ENCODE measurements around the gene JAG1.

Gene JAG1

DNA sequence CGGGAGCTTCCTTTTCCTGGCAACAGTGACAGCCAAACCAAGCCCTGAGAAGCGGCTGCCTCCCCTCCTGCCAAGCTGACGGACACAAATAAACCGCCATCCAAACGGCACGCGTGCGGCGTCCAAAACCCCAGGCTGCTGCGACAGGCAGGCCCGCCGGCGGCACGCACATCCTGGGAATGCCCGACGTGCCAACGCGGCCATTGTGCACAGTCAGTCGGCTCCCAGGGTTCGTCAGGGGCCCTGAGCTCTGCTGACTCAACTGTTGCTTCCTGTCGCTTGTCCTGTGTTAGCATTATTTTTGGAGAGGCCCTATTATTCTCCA, 6.8 kb downstream of the JAG1 start:
- DNase-seq, result no peak

- DNase-seq, result no peak
Observed at GRCh38 chr20:10666221-10667076, 7.3 kb downstream of the JAG1 start.

DNA sequence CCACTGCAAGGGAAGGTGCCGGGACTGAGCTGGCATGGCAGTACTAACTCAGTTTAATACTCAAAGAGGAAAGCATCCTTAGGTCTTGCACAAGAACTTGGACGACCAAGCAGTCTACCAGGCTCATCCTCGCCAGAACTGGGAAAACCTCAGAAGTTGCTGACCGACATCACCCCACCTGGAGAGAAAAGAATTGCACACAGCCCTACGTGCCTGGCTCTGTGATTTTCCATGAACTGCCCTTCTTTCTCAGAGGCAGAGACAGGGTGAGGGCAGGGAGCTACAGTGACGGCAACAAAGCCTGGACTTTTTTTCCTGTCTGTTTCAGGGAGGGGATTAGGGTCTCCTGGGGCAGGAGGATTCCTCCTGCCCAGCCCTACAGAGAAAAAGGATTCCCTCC, 8.0 kb downstream of the JAG1 start:
- DNase-seq, result no peak

DNA sequence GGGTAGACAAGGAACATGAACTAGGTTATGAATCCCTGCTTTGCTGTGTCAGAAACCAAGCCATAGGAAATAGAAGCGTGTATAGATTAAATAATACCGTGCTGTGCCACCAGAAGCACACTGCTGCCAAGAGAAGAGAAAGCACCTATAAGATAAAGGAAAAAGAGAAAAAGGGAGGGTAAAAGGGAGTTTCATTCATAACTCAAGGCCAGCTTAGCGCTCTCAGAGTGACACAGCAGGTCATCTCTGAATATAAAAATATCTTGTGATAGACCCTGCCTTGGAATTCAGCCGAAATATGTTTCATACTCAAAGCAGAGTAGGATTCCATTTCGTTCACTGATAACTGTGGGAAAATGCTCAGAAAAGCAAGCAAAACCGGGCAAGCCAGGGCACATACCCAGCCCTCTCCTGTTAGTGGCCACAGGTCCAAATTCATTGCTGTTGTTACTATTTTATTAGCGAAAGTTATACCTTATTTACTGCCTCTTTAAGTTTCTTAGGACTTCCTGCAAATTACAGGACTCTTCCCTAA, 8.7 kb downstream of the JAG1 start:
- no peak for DNase-seq

DNA sequence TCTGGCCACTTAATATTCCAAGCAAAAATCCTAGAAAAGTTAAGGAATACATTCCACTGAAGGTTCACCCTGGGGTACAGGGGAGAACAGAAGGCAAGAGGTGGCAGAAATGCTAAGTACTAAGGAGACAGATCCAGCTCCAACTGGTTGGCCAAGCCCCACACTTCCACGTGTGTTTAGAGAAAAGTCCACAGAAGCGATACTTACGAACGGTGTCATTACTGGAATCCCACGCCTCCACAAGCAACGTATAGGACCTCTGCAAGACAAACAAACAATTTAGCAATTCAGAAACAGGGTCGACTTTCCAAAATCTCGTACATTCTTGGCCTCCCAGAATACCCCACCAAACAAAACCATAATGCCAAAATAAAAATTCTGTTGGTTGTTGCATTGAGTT, 10.0 kb downstream of the JAG1 start:
- no peak for DNase-seq

DNA sequence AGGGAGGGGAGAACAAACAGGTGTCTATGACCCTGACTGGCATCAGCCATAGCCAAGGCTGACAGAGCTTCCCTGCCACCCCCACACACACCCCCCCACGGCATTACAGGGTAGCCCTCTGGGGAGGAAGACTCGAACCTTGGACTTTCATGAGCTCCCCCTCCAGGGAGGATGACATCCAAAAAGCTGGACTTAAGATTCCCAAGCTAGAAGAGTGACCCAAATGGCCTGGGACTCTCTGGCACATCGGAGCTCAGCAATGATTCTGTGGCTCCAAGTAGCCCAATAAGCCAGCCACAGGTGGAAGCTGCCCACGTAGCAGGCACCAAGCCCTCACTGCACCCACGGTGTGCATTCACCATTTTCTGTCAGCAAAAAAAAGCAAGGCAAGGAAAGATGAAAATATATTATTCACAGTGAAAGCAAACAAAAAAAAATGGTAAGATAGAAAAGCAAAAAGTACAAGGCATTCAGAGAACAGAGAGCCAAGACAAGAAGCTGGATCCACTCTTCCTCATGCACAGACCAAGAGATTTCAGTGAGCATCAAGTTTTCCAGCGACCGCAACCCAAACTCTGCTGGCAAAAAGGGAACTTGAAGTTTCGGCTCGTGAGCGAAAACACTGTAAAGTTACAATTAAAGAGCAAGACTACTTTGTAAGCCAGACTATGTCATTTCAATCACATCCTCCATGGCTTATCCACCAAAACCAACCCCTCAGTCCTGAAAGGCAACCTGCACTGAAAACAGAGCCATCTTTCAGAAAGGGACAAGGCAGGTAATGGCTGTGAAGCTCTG, 10.9 kb downstream of the JAG1 start:
- DNase-seq, result no peak

- no peak for DNase-seq
Observed at GRCh38 chr20:10662151-10662550, 11.6 kb downstream of the JAG1 start.

- no peak for DNase-seq
Observed at GRCh38 chr20:10661261-10661660, 12.5 kb downstream of the JAG1 start.

- DNase-seq, result no peak
Observed at GRCh38 chr20:10660661-10661060, 13.1 kb downstream of the JAG1 start.

- DNase-seq, result no peak
Observed at GRCh38 chr20:10659651-10660601, 13.9 kb downstream of the JAG1 start.

DNA sequence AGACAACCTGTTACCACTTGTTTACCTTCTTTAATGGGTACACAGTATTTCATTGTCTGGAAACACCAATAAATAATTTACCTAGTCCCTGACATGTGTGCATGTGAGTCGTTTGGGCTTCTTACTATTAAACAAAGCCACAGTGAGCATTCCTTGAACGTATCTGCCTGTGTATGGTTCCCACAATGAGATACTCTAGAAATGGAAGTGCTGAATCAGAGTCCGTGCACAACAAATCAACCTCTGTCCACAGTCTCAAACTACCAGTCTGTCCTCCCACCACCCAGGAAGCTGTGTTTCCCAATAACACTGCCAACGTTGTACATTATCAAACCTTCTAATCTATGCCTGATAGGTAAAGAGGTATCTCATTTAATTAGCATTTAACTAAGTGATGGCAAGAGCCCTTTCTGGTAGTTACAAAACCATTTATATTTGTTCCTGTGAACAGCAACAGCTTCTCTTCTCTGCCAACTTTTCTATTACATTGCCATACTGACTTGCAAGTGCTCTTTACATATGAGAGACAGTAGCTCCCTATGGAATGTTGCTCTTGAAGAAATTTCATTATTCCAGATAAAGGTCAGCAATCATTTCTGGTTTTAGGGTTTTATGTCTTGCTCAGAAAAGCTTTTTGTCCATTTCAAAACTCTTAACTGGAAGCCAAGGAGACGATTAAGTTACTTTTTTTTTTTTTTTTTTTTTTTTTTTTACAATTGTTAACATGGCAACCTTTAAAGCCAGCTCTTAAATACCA, 14.7 kb downstream of the JAG1 start:
- DNase-seq, result no peak

DNA sequence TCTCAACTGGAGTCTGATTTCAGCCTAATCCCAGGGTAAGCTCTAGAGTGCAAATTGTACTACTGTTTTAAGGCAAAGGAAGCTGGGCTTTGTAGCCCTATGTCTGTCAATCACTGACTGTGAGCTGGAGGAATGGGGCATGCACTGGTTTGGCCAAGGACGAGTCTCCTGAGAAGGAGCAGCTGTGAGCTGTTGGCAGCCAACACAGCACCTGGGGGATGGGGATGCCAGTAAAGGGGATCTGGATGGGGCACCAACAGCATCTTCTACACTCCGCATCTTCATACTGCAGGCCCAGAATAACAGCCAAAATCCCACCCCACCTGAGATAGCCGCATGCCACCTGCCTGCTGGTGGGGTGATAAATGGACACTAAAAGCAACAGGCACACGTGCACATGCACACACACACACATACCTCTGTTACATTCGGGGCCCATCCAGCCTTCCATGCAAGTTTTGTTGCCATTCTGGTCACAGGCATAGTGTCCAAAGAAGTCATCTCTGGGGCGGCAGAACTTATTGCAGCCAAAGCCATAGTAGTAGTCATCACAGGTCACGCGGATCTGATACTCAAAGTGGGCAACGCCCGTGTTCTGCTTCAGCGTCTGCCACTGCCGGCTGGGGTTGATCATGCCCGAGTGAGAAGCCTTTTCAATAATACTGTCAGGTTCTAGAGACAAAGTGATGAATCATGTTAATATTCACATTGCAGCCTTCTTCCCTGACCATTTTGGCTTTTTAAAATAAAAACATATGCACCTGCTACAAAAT, 15.6 kb downstream of the JAG1 start:
- no peak for DNase-seq

DNA sequence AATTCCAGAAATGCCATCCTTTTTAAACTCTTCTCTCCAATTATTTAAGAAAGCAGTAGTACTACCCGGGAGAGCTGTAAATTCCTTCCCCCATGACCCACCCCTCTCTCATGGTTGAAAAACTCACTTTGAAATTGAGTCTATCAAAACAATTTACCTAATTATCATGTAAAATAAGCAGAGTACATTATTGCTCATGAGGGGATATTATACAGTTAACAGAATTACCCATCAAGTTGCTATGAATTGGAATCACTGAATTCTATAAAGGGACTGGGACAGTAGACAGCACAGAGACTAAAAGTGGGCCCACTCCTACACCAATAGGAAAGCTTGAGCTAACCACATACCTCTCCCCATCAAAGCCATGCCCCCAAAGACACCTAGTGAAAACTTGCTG, 16.3 kb downstream of the JAG1 start:
- no peak for DNase-seq

DNA sequence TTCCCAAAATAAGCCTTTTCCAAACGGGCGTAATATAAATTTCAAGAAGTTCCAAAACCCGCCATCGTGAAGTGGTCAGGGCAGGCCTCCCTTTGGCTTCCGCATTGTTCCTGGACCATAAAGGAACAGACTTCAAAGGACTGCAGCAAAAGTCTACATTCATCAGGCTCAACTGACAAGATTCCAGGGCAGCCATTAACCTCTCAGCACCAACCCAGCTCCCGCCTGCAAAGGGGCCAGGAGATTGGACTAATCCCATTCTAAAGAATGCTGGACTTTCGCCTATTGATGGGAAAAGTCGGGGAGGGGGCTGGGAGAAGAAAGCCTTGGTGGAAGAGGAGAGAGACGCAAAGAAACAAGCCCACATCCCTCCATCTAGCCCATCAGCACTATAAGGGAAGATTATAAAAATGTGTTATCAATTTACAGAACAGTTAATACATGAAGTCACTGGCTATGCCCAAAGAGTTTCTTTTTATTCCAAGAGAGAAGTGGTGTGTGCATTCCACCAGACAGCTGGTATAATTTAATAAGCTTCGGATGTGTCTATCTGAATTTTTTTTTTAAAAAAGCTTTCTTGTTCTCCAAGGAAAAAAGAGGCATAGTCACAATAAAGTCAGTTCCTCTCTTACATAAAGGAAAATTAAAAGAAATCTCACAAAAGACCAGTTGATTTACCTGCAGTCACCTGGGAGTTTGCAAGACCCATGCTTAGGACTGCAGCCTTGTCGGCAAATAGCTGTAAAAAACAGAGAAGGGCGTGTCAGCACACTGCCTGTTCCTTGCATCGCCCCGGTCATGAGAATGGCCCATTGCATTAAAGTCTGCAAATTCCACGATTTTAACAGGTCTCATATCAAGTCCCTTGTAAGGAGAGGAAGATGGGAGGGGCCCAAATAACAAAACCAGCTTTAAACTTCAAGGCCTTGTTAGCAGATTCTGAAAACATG, 17.8 kb downstream of the JAG1 start:
- no peak for DNase-seq

- DNase-seq, result no peak
Observed at GRCh38 chr20:10654630-10655029, 19.2 kb downstream of the JAG1 start.

DNA sequence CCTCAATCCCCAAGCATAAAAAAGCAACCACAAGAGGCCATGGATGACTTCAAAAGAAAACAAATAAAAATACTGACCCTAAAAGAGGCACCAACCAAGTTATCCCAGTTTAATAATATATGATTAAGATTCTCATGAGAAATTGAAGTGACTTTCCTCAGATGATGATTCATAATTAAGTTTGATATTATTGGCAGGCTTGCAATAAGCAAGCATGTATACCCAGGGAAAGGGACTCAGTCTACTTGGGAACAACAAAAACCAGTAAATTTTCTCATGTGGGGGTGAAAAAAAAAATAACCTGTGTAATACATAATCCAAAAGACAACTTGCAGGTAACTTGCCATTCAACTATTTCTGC, 19.6 kb downstream of the JAG1 start:
- DNase-seq, result no peak

DNA sequence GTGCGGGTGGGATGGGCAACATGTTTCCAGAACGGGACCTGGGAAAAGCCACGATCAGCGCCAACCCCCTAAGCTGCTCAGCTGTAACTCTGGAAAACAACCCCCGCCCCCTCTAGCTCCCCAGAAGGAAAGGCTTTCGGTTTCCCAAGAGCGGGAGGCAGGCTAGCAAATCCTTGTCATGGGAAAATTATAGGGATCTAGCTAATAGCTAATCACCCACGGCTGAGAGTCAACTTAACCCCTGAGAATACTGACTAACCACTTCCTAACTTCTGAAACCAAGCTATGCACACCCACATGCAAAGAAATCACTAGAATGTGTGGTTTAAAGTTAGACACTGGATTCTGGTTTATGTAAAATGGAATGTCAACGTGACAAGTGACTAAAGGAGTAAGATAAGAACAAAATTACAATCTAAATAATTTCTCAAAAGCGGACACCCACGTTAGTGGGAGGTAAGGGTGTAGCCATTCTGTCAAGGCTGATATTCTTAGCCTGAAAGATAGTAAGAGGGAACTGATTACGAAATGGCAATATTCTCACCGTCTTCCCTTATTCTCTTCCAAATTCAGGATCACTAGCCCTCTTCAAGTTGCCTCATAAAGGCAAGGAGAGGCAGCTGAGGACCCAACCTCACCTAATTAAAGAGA, 20.1 kb downstream of the JAG1 start:
- DNase-seq, result no peak

- DNase-seq, result no peak
Observed at GRCh38 chr20:10652660-10653261, 21.0 kb downstream of the JAG1 start.

DNA sequence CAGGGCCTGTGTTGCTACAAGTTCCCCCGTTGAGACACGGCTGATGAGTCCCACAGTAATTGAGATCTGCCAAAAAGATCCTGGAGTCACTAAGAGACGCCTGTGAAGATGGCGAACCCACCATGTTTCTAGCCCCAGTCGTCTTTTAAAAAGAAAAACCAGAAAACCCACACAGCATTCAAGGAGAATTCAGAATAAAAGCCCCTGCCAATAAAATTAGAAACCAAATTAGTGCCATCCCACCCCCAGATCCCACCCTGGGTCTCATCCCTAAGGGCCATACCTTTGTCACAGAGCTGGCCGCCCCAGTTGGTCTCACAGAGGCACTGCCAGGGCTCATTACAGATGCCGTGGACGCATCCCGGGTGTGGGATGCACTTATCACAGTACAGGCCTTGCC, 21.6 kb downstream of the JAG1 start:
- DNase-seq, result no peak
